GM18870 (cell line): ENCODE measurements around the gene CNGA2.

Experiments used
- ATAC-seq: cut with Tn5 transposase; IDR thresholded peaks from one replicate; pipeline ENCODE4 v1.9.1; 2021; ENCODE audit warnings: moderate library complexity; ENCODE audit not compliant: unreplicated experiment

The CNGA2 gene

GRCh38 chrX:151750511-151750910 lies 16.0 kb downstream of the CNGA2 start:
- ATAC-seq: no peak

- no peak for ATAC-seq
Observed at GRCh38 chrX:151752847-151753246, 18.3 kb downstream of the CNGA2 start.

GRCh38 chrX:151753313-151754046 lies 18.9 kb downstream of the CNGA2 start:
- ATAC-seq: peak; percentile 76

- ATAC-seq: no peak
Observed at GRCh38 chrX:151754047-151754429, 19.5 kb downstream of the CNGA2 start.

- no peak for ATAC-seq
Observed at GRCh38 chrX:151754641-151755215, 20.2 kb downstream of the CNGA2 start.

GRCh38 chrX:151759041-151759708 lies 24.6 kb downstream of the CNGA2 start:
- no peak for ATAC-seq

- no peak for ATAC-seq
Observed at GRCh38 chrX:151762802-151763201, 28.3 kb downstream of the CNGA2 start.

- ATAC-seq: no peak
Observed at GRCh38 chrX:151763711-151764110, 29.2 kb downstream of the CNGA2 start.

GRCh38 chrX:151765026-151765425 lies 30.5 kb downstream of the CNGA2 start:
- no peak for ATAC-seq

- no peak for ATAC-seq
Observed at GRCh38 chrX:151771726-151772125, 37.2 kb downstream of the CNGA2 start.

GRCh38 chrX:151773434-151773833 lies 38.9 kb downstream of the CNGA2 start:
- ATAC-seq: no peak

- ATAC-seq: no peak
Observed at GRCh38 chrX:151774421-151774820, 39.9 kb downstream of the CNGA2 start.

GRCh38 chrX:151776181-151776731 lies 41.7 kb downstream of the CNGA2 start:
- no peak for ATAC-seq

- ATAC-seq: no peak
Observed at GRCh38 chrX:151776936-151777335, 42.4 kb downstream of the CNGA2 start.

- ATAC-seq: no peak
Observed at GRCh38 chrX:151779258-151779657, 44.7 kb downstream of the CNGA2 start.

GRCh38 chrX:151780621-151781020 lies 46.1 kb downstream of the CNGA2 start:
- no peak for ATAC-seq

GRCh38 chrX:151789179-151789800 lies 54.7 kb downstream of the CNGA2 start:
- no peak for ATAC-seq

GRCh38 chrX:151790481-151791160 lies 56.1 kb downstream of the CNGA2 start:
- no peak for ATAC-seq

- no peak for ATAC-seq
Observed at GRCh38 chrX:151791961-151792360, 57.4 kb downstream of the CNGA2 start.

- no peak for ATAC-seq
Observed at GRCh38 chrX:151792505-151792904, 58.0 kb downstream of the CNGA2 start.

- ATAC-seq: no peak
Observed at GRCh38 chrX:151793886-151794285, 59.3 kb downstream of the CNGA2 start.
